ENCODE measurements around the gene ANKS1B. TPM values are rescaled to one million over a fixed set of nuclear protein-coding genes. Genes with fewer than 3 reads are reported as not detected.
A peak's percentile ranks its signal among the peaks of the same experiment; 100 is the strongest.

Gene ANKS1B
- total RNA-seq, 1 experiment from 2014 or later = 5.8 TPM

- ChIA-PET POLR2A (no interaction called here), CTCF (no interaction called here)
- H3K36me3 Mint-ChIP-seq = no peaks in the 10 kb centered on the region
- ATAC-seq (no peak), DNase-seq (ENCODE audit: low spot score) (no peak)
- H3K4me3 Mint-ChIP-seq = no peak overlapping the region
- no peak for TF ChIP-seq ETV6 (CRISPR knock-in tag; IDR thresholded peaks at IDR 0.05)
- no peak for TF ChIP-seq STAT6 (CRISPR knock-in tag; conservative IDR thresholded peaks at IDR 0.05; ENCODE audit: low read depth)
- TF ChIP-seq NR1H2 (CRISPR knock-in tag; IDR thresholded peaks at IDR 0.05) = no peak
- no peak for TF ChIP-seq CTCF (IDR thresholded peaks at IDR 0.05)
- no peak for TF ChIP-seq FOXK1 (CRISPR knock-in tag; IDR thresholded peaks at IDR 0.05)
- no peak for TF ChIP-seq MXD4 (CRISPR knock-in tag; IDR thresholded peaks at IDR 0.05; ENCODE audit: borderline replicate concordance)
- peaks cover 14% of the 10 kb centered on the region for H3K9me3 Mint-ChIP-seq
- H3K27ac Mint-ChIP-seq = no peak overlapping the region
- H3K4me1 Mint-ChIP-seq = peaks cover 15% of the 10 kb centered on the region
- H3K27me3 Mint-ChIP-seq (ENCODE audit: low read depth) = no peaks in the 10 kb centered on the region
These were observed 507.8 kb downstream of the ANKS1B start for GRCh38 chr12:99476956-99477355.

GRCh38 chr12:99455350-99456035 lies 529.2 kb downstream of the ANKS1B start:
- CTCF ChIA-PET = no interaction called here
- POLR2A ChIA-PET = no interaction called here
- ATAC-seq (peak; percentile 86), DNase-seq (ENCODE audit: low spot score) (peak; percentile 22)
- Mint-ChIP-seq H3K4me1 (peaks cover 22% of the 10 kb centered on the region), H3K27me3 (ENCODE audit: low read depth) (no peaks in the 10 kb centered on the region), H3K27ac (no peak overlapping the region), H3K9me3 (peaks cover 33% of the 10 kb centered on the region), H3K4me3 (no peak overlapping the region), H3K36me3 (no peaks in the 10 kb centered on the region)
- no peak for TF ChIP-seq TEAD1 (CRISPR knock-in tag; IDR thresholded peaks at IDR 0.05)

- H3K4me1 Mint-ChIP-seq = peaks cover 22% of the 10 kb centered on the region
- no peak overlapping the region for H3K27ac Mint-ChIP-seq
- ChIA-PET POLR2A (no interaction called here), CTCF (no interaction called here)
- no peak for DNase-seq (ENCODE audit: low spot score)
- no peaks in the 10 kb centered on the region for H3K36me3 Mint-ChIP-seq
- no peaks in the 10 kb centered on the region for H3K27me3 Mint-ChIP-seq (ENCODE audit: low read depth)
- ATAC-seq = no peak
- H3K4me3 Mint-ChIP-seq = no peak overlapping the region
- H3K9me3 Mint-ChIP-seq = peaks cover 26% of the 10 kb centered on the region
- TF ChIP-seq MLX (CRISPR knock-in tag; IDR thresholded peaks at IDR 0.05) = no peak
- TF ChIP-seq CDX4 (CRISPR knock-in tag; IDR thresholded peaks at IDR 0.05; ENCODE audit: borderline replicate concordance) = no peak
- no peak for TF ChIP-seq TEAD1 (CRISPR knock-in tag; IDR thresholded peaks at IDR 0.05)
- TF ChIP-seq ZNF532 (CRISPR knock-in tag; IDR thresholded peaks at IDR 0.05; ENCODE audit: borderline replicate concordance) = no peak
- no peak for TF ChIP-seq NR2C2 (CRISPR knock-in tag; IDR thresholded peaks at IDR 0.05)
- no peak for TF ChIP-seq TP53 (CRISPR knock-in tag; IDR thresholded peaks at IDR 0.05)
- no peak for TF ChIP-seq ZNF396 (CRISPR knock-in tag; IDR thresholded peaks at IDR 0.05; ENCODE audit: borderline replicate concordance)
- TF ChIP-seq CREM (CRISPR knock-in tag; IDR thresholded peaks at IDR 0.05) = no peak
- TF ChIP-seq USF1 (CRISPR knock-in tag; IDR thresholded peaks at IDR 0.05) = no peak
- no peak for TF ChIP-seq SOX15 (CRISPR knock-in tag; IDR thresholded peaks at IDR 0.05)
- no peak for TF ChIP-seq MAX (CRISPR knock-in tag; IDR thresholded peaks at IDR 0.05)
- no peak for TF ChIP-seq ZNF512 (CRISPR knock-in tag; IDR thresholded peaks at IDR 0.05; ENCODE audit: borderline replicate concordance)
These were observed 530.1 kb downstream of the ANKS1B start for GRCh38 chr12:99454539-99455172.
